Esophagus squamous epithelium (tissue), 5 donors: ENCODE data around the gene PCSK6. TPM values are rescaled to one million over a fixed set of nuclear protein-coding genes. Genes with fewer than 3 reads are reported as not detected.

ENCODE experiments used
- DNase-seq: peaks from one replicate; lab custom pipeline; 2025; lab: John Stamatoyannopoulos, UW
- H3K27ac ChIP-seq, 4 donors: fragments of 200-600 bp; sonication (generic); one replicate each; pipeline ENCODE4 v1.5.1; 2016 to 2019; ENCODE audit warnings: mild to moderate bottlenecking in 1 of 4
- H3K27me3 ChIP-seq, 4 donors: fragments of 200-600 bp; sonication (generic); 1 replicate in 3 of 4; 2 replicates in 1 of 4; pipeline versions ENCODE4 v1.5.1 to v1.6.0; 2017 to 2021; ENCODE audit warnings: antibody characterized with exemption in 1 of 4
- H3K36me3 ChIP-seq, 3 donors: fragments of 200-600 bp; sonication (generic); one replicate each; pipeline ENCODE4 v1.5.1; 2016 to 2019
- H3K4me1 ChIP-seq, 3 donors: fragments of 200-600 bp; sonication (generic); one replicate each; pipeline ENCODE4 v1.5.1; 2017 to 2019
- H3K4me3 ChIP-seq, 4 donors: fragments of 200-600 bp; sonication (generic); 1 replicate in 3 of 4; 2 replicates in 1 of 4; pipeline ENCODE4 v1.5.1; 2016 to 2019; ENCODE audit warnings: mild to moderate bottlenecking in 2 of 4, moderate library complexity in 1 of 4
- H3K9me3 ChIP-seq, 3 donors: fragments of 200-600 bp; sonication (generic); one replicate each; pipeline ENCODE4 v1.5.1; 2016 to 2019
- CTCF ChIP-seq, 6 experiments: fragments of 450-650 bp in 4 of 6; fragments of 200-600 bp in 2 of 6; sonication (generic) in 2 of 6; IDR thresholded peaks; one replicate each; pipeline ENCODE4 v1.5.1; 2016 to 2019; ENCODE audit warnings: antibody characterized with exemption in 6 of 6, mild to moderate bottlenecking in 4 of 6, moderate library complexity in 4 of 6
- POLR2A ChIP-seq, 4 donors: fragments of 450-650 bp; IDR thresholded peaks; one replicate each; pipeline ENCODE4 v1.6.1; 2017; ENCODE audit warnings: antibody characterized with exemption in 4 of 4, mild to moderate bottlenecking in 4 of 4, moderate library complexity in 3 of 4
- WGBS, 2 donors: methylation state at CpG; one replicate each; pipeline ENCODE4 v1.1.5; 2018; 5-methylcytosine and 5-hydroxymethylcytosine counted together
- intact Hi-C: fragments of 100-400 bp; cut with DNase I; formaldehyde crosslinking; loops from one replicate; pipeline ENCODE4 v1.15.0; 2022
- total RNA-seq, 4 donors: library from RNA; depleted of rRNA; stranded (reverse); fragments of >200 nt; gene quantifications; one replicate each; pipeline ENCODE4 v1.1.0, GENCODE V29; 2016
- donor health status: DM: yes; HTN: yes; CAD: no.

PCSK6 gene
- total RNA-seq, 4 donors from 2014 or later = 5.1 to 13.8 (median 9.2) TPM

GRCh38 chr15:101520395-101520794, 30.9 kb upstream of the PCSK6 start:
- no peaks in the 10 kb centered on the region for H3K4me1 ChIP-seq
- H3K4me3 ChIP-seq = no peak overlapping the region
- no peaks in the 10 kb centered on the region for H3K36me3 ChIP-seq
- no peak for TF ChIP-seq POLR2A (IDR thresholded peaks at IDR 0.05)
- no peak for TF ChIP-seq CTCF (IDR thresholded peaks at IDR 0.05)
- peaks cover 0 to 26% (median 23%) of the 10 kb centered on the region in 3 donors for H3K9me3 ChIP-seq
- DNase-seq = no peak
- WGBS, 2 donors = 58 to 60% methylated on average over 7 of the region's 7 CpGs
- intact Hi-C loops = no loop called here
- H3K27me3 ChIP-seq = peaks cover 0 to 37% (median 0%) of the 10 kb centered on the region in 4 donors
- no peak overlapping the region for H3K27ac ChIP-seq

GRCh38 chr15:101517504-101517903, 28.0 kb upstream of the PCSK6 start:
- H3K4me3 ChIP-seq = no peak overlapping the region
- H3K9me3 ChIP-seq = peaks cover 0 to 26% (median 23%) of the 10 kb centered on the region in 3 donors
- no peak overlapping the region for H3K27ac ChIP-seq
- TF ChIP-seq CTCF (IDR thresholded peaks at IDR 0.05) (no peak), POLR2A (IDR thresholded peaks at IDR 0.05) (no peak)
- H3K4me1 ChIP-seq = no peaks in the 10 kb centered on the region
- no peaks in the 10 kb centered on the region for H3K36me3 ChIP-seq
- DNase-seq = no peak
- intact Hi-C loops = no loop called here
- H3K27me3 ChIP-seq = peaks cover 0 to 17% (median 0%) of the 10 kb centered on the region in 4 donors

- H3K27me3 ChIP-seq = peaks cover 0 to 6% (median 0%) of the 10 kb centered on the region in 4 donors
- no peaks in the 10 kb centered on the region for H3K4me1 ChIP-seq
- intact Hi-C loops = no loop called here
- no peak for DNase-seq
- TF ChIP-seq POLR2A (IDR thresholded peaks at IDR 0.05) (no peak), CTCF (IDR thresholded peaks at IDR 0.05) (no peak)
- no peak overlapping the region for H3K4me3 ChIP-seq
- H3K27ac ChIP-seq = no peak overlapping the region
- peaks cover 0 to 26% (median 23%) of the 10 kb centered on the region in 3 donors for H3K9me3 ChIP-seq
- H3K36me3 ChIP-seq = no peaks in the 10 kb centered on the region
- 84 to 93% methylated on average over 7 of the region's 7 CpGs for WGBS, 2 donors
These were observed 24.8 kb upstream of the PCSK6 start for GRCh38 chr15:101514318-101514717.

- intact Hi-C loops = no loop called here
- no peak for TF ChIP-seq POLR2A (IDR thresholded peaks at IDR 0.05)
- TF ChIP-seq CTCF (IDR thresholded peaks at IDR 0.05) = no peak
- no peak for DNase-seq
- peaks cover 0 to 6% (median 4%) of the 10 kb centered on the region in 3 donors for H3K9me3 ChIP-seq
- peaks cover 0 to 5% (median 0%) of the 10 kb centered on the region in 4 donors for H3K27me3 ChIP-seq
- no peaks in the 10 kb centered on the region for H3K4me1 ChIP-seq
- H3K4me3 ChIP-seq = no peak overlapping the region
- no peak overlapping the region for H3K27ac ChIP-seq
- H3K36me3 ChIP-seq = no peaks in the 10 kb centered on the region
These were observed 22.2 kb upstream of the PCSK6 start for GRCh38 chr15:101511717-101512116.

GRCh38 chr15:101510212-101511197, 21.0 kb upstream of the PCSK6 start:
- 70 to 80% methylated on average over 8 of the region's 8 CpGs for WGBS, 2 donors
- H3K36me3 ChIP-seq = no peaks in the 10 kb centered on the region
- intact Hi-C loops = no loop called here

More at GRCh38 chr15:101510212-101511197, 21.0 kb upstream of the PCSK6 start:
- DNase-seq = no peak
- no peak for TF ChIP-seq POLR2A (IDR thresholded peaks at IDR 0.05)
- no peak for TF ChIP-seq CTCF (IDR thresholded peaks at IDR 0.05)
- Histone ChIP-seq H3K4me1 (no peaks in the 10 kb centered on the region), H3K4me3 (no peak overlapping the region), H3K27ac (no peak overlapping the region), H3K27me3 (peaks cover 0 to 5% (median 0%) of the 10 kb centered on the region in 4 donors), H3K9me3 (no peaks in the 10 kb centered on the region)
